SH-SY5Y (cell line): ENCODE results near the gene HRNR.

Experiments
- GATA2 ChIP-seq: IDR thresholded peaks from 2 replicates; pipeline ENCODE4 v1.6.1; 2011; ENCODE audit warnings: mild to moderate bottlenecking, low read depth, low read length
- GATA3 ChIP-seq: IDR thresholded peaks from 2 replicates; pipeline ENCODE4 v1.6.1; 2011; ENCODE audit warnings: low read depth, mild to moderate bottlenecking, low read length, moderate library complexity

Gene HRNR

DNA sequence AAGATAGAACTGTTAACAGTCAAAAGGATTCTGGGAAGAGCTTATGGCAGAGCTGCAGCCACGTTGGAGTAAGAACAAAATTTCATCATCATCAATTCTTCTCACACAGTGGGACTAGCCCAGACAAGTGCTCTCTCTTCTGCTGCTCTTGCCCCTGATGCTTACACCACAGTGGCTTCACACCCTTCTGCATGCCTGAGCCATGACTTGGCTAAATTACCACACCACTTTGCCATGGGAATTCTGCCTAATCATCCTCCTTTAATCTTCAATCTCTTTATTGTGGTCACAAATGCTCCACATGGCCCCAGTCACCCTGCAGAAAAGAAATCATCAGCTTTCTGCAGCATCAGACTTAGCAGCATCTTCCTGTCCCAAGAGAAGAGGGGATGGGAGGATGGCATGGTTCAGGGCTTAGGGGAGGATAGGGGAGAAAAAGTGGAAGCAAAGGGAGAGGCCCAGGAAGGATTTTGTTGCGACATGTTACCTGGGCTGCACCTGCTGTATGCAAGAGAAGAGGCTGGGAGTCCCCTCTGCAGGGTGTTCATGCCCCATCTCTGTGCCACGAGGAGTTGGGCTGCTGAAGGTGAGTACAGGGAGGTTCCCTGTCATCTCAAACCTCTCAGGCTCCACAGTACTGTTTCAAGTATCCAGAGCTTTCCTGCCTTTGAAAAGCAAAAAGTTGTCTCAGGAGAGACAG lies 56.0 kb downstream of the HRNR start:
- no peak for TF ChIP-seq GATA2
- no peak for TF ChIP-seq GATA3

DNA sequence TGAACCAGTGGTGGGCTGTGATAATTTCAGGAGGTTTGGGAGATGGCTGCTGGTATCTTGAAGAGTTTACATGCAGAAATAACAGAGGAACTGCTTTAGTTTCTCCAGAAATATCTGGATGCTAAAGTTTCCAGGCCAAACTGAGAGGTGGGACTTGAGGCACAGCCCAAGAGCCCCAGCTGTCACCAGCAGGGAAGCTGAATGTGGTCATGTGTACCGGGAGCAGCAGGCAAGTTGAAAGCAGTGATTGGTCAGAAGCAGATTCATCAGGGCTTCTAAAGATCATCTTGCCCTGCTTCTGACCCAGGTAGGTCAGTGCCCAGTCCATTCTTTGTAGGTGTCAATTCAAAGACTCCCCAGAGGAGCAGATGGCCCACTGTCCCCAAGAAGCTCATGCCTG lies 57.0 kb downstream of the HRNR start:
- TF ChIP-seq GATA3 (no peak), GATA2 (no peak)

DNA sequence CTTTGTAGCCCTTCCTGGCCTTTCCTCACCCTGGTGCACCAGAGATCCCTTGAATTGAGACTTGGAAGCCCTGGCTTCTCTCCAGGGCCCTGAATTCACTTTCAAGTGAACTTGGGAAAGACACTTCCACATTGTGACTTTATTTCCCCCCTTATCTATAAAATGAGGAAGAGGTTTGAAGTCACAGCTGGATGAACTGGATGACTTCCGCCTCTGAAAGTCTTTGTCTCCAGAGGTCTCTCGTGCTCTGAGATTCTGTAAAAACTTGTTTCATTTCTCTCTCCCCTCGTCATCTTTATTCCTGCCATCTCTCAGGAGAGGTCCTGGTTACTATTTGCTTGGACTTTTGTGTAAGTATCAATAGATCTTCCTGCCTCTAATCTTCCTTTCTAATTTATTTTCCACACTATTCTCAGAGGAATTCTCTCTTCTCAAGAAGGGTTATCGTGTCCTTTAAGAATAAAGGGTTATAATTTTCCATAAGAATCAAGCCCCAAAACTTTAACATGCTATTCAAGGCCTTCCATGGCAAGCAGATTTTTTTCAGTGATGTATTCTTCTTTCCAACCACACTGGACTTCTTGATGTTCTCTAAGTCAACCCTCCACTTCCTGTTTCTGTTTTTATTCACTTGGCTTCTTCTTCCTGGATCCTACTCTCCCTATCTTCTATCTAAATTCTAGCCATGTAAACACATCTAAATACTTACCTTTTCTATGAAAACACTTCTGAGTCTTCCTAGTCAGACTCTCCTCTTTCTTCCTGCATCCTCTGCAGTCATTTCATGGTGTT lies 58.5 kb downstream of the HRNR start:
- TF ChIP-seq GATA3 (no peak), GATA2 (no peak)

DNA sequence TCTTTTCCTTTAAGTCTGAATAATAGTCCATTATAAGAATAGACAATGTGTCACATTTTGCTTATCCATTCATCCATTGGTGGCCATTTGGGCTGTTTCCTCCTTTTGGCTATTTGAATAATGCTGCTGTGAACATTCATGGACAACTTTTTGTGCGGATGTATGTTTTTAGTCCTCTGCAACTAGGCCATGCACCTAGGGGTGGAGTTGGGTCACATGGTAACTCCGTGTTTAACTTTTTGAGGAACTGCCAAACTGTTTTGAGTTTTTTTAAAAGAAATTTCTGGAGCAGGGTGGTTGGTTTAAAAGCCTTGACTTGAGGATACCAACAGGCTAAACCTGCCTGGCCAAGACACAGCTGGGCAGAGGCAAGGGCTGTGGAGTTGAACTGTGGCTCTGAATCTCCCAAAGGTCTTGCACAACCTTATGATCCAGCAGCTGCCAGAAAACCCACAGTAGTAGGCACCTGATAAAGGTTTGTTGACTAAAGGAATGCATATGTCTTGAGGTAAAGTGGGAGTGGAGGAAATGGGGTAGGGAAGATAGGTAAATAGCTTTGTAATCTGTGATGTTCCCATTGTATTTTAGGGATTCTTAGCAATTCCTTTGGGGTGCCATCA lies 59.4 kb downstream of the HRNR start:
- TF ChIP-seq GATA2 (no peak), GATA3 (no peak)

DNA sequence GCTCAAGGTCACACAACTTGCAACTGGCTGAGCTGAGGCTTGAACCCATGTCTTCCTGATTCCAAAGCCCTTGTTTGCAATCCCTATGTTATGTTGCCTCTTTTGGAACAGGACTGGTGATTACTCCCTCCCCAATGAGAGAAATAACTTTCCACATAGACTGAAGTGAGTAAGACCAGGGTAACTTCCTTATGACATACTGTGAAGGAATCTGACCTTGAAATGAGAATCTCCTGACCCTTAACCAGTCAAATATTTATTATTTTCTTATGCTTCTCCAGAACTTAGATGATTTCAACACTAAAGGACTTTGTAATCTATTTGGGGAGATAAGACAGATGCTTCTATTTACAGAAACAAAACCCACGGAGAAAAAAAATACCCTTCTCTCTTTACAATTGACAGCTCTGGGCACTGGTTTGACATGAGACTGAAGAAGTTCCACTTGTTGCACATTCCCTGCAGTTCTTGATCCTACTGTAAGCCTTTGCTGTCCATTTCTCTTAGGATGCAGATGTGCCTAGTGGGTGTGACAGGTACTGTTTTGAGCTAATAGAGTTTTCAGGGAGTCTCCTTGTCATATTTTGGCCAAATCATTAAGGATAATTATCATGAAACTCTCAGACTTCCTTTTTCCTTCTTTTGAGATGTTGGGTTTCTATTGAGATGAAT lies 61.1 kb downstream of the HRNR start:
- TF ChIP-seq GATA2 (no peak), GATA3 (no peak)
